ENCODE data around the gene NFYA.

The NFYA gene

GRCh38 chr6:41072836-41073202 lies at the start of gene NFYA:
Gene NFYA, plus strand, starts transcription at chr6:41072974. Its CDS starts 6,116 bp downstream, at chr6:41079090.
- peaks cover 0 to 19% (median 0%) of the 10 kb centered on the region in 3 donors for H3K36me3 ChIP-seq
- H3K4me3 ChIP-seq: peak within 1 kb of the TSS; percentile 85 to 89
- no peaks in the 10 kb centered on the region for H3K9me3 ChIP-seq
- H3K27ac ChIP-seq: peak within 1 kb of the TSS; percentile 99
- no peaks in the 10 kb centered on the region for H3K27me3 ChIP-seq
- H3K4me1 ChIP-seq: peaks cover 5 to 39% (median 25%) of the 10 kb centered on the region in 4 donors
- no peak for TF ChIP-seq CTCF (IDR thresholded peaks at IDR 0.05)
- DNase-seq: peak in 1 of 2 donors; percentile 98
- intact Hi-C loops (cut with DNase I; ENCODE audit: low total_unique reads): no loop called here

GRCh38 chr6:41023114-41023513 lies 49.7 kb upstream of the NFYA start:
- Histone ChIP-seq H3K27ac (no peak overlapping the region), H3K9me3 (peaks cover 0 to 3% (median 1%) of the 10 kb centered on the region in 3 donors)
- intact Hi-C loops (cut with DNase I; ENCODE audit: low total_unique reads): no loop called here

GRCh38 chr6:41025966-41026530 lies 46.7 kb upstream of the NFYA start:
- no peaks in the 10 kb centered on the region for H3K9me3 ChIP-seq
- no peak overlapping the region for H3K4me3 ChIP-seq
- H3K27ac ChIP-seq: no peak overlapping the region
- DNase-seq: no peak
- TF ChIP-seq CTCF (IDR thresholded peaks at IDR 0.05): no peak
- intact Hi-C loops (cut with DNase I; ENCODE audit: low total_unique reads): loop anchor here (5.0 kb wide), 1 partner anchor 41 kb away; no protein-coding TSS in a partner anchor
- H3K36me3 ChIP-seq: no peaks in the 10 kb centered on the region
- H3K4me1 ChIP-seq: peaks cover 0 to 25% (median 13%) of the 10 kb centered on the region in 4 donors
- H3K27me3 ChIP-seq: no peaks in the 10 kb centered on the region

More at GRCh38 chr6:41023114-41023513, 49.7 kb upstream of the NFYA start:
- H3K4me3 ChIP-seq: no peak overlapping the region
- no peak for DNase-seq
- no peaks in the 10 kb centered on the region for H3K36me3 ChIP-seq
- H3K4me1 ChIP-seq: peaks cover 0 to 16% (median 7%) of the 10 kb centered on the region in 4 donors
- H3K27me3 ChIP-seq: no peaks in the 10 kb centered on the region
- no peak for TF ChIP-seq CTCF (IDR thresholded peaks at IDR 0.05)

- peak overlapping the region in 1 of 2 donors; percentile 65 for H3K27ac ChIP-seq
- TF ChIP-seq CTCF (IDR thresholded peaks at IDR 0.05): no peak
- H3K9me3 ChIP-seq: no peaks in the 10 kb centered on the region
- DNase-seq: no peak
- intact Hi-C loops (cut with DNase I; ENCODE audit: low total_unique reads): loop anchor here (5.0 kb wide), 1 partner anchor 40 kb away; no protein-coding TSS in a partner anchor
- peaks cover 0 to 16% (median 13%) of the 10 kb centered on the region in 4 donors for H3K4me1 ChIP-seq
- H3K36me3 ChIP-seq: no peaks in the 10 kb centered on the region
- H3K4me3 ChIP-seq: peak overlapping the region; percentile 49 to 59
- no peaks in the 10 kb centered on the region for H3K27me3 ChIP-seq
Measured at GRCh38 chr6:41027241-41027640, 45.5 kb upstream of the NFYA start.

- peak; percentile 98 to 99 for TF ChIP-seq CTCF (IDR thresholded peaks at IDR 0.05)
- Histone ChIP-seq H3K9me3 (no peaks in the 10 kb centered on the region), H3K4me1 (peaks cover 0 to 16% (median 13%) of the 10 kb centered on the region in 4 donors), H3K36me3 (no peaks in the 10 kb centered on the region), H3K27me3 (no peaks in the 10 kb centered on the region), H3K27ac (peak overlapping the region; percentile 61 to 65), H3K4me3 (peak overlapping the region; percentile 49 to 59)
- peak; percentile 82 to 88 for DNase-seq
- intact Hi-C loops (cut with DNase I; ENCODE audit: low total_unique reads): loop anchor here (5.0 kb wide), 1 partner anchor 39 kb away; no protein-coding TSS in a partner anchor
Measured at GRCh38 chr6:41027799-41028560, 44.8 kb upstream of the NFYA start.

All from tibial artery (tissue), 4 donors.